SK-N-MC (cell line): ENCODE measurements around the gene RTN4RL1.

ENCODE experiments used
- EZH2 ChIP-seq: fragments of 200-600 bp; sonication (generic); IDR thresholded peaks from one replicate; pipeline ENCODE4 v1.6.1; 2017; ENCODE audit warnings: antibody characterized with exemption
- POLR2AphosphoS5 ChIP-seq: IDR thresholded peaks from 2 replicates; pipeline ENCODE4 v1.6.1; 2012; ENCODE audit warnings: mild to moderate bottlenecking, low read depth, low read length, borderline replicate concordance

GRCh38 chr17:2071455-2072281 lies 46.5 kb upstream of the RTN4RL1 start:
- TF ChIP-seq POLR2AphosphoS5, result no peak
- no peak for TF ChIP-seq EZH2
